GM18907 (cell line): ENCODE measurements around the gene DCTN3.

Source experiments
- ATAC-seq: cut with Tn5 transposase; IDR thresholded peaks from one replicate; pipeline ENCODE4 v1.9.1; 2021; ENCODE audit warnings: mild to moderate bottlenecking, moderate library complexity; ENCODE audit not compliant: unreplicated experiment

The DCTN3 gene

DNA sequence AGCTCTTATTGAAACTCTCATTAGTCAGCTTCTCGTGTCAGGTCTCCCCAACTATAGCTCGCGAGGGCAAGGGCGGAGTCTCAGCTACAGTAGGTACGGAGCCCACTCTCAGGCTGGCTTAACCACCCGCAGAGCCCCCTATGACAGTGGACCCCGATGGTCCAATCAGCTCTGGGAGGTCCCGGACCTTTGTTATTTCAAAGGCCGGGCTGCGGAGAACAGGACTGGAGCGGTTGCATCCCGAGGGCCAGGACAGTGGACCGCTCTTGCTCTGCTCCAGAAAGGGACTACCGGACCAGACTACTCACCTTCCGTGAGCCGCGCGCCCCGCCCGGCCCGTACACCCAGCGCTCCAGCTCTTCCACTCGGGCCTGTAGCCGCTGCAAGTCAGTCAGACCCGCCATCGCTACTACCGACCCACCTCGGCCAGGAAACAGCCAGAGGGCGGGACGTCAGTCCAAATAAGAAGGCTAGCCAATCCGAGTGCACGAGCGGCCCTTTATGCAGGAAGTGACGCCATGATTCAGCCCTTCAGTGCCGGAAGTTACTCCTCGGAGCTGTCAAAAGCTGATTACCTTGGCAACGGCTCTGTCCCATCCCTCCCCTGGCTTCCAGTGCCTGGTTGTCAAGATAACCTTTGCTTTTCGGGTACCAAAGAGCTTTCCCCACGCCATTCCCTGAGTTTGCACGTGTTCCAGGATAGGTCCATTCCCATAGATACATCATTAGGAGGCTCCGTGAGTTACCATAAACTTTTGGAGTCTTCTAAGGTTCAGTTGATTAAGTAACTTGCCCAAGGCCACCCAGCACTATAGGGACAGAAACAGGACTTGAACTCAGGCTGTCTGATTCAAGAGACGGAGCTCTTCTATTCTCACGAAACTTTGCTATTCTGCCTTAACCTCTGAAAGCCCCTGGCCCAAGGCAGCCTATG lies at the start of gene DCTN3:
Gene DCTN3, minus strand, starts transcription at position 435 of the 934 bp plus-strand sequence. Its CDS starts 31 bp downstream, at position 404.
- ATAC-seq, result peak; percentile 95

DNA sequence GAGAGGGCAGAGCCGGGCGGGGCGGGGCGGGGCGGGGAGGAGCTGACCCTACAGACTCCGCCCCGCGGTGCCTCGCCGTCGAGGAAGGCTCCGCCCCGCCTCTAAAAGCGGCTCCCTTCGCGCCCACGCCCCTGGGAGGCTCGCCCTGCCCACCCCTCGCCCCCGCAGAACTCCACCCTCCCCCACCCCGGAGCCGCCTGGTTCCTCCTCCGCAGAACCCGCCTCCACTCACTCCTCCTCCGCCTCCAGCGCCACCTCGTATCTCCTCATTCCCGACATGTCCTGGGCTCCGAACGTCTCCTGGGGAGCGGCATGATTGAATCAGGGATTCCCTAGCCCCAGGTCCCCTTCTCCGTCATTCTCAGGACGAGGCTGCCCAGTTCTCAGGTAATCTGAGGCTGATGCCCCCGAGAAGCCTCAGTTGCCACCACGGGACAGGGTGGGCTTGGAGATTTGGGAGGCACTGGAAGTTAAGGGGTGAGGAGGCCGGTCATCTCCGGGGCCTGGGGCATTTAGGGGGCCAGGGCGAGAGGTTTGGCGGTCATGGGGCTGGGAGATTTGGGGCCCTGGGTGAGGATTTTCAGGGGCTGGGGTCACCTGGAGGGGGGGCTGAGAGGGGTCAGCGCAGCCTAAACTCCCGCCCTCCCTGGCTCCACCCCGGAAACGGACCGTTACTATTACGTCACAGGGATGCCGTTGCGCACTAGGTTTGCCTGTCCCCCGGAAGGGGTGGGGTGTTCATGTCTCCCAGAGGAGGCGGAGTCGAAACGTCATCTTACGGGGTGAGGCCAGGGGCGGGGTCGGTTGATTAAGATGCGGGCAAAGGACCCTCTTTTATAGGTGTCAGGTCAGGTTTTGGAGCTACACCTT lies 45.3 kb upstream of the DCTN3 start:
- peak; percentile 68 for ATAC-seq

DNA sequence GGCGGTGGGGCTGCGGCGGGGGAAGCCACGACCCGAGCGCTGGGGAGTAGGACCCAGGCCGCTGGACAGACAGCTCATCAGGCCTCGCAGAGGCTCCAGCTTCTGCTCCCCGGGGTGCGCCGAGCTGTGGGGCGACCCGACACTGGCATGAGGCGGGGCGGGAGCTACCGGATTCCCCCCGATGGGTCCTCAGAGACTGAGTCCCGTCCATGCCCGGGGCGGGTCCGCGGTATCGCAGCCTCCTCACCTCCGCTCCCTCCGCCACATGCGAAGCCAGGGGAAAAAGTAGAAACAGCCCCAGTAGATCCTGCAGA lies 44.7 kb upstream of the DCTN3 start:
- peak; percentile 25 for ATAC-seq

DNA sequence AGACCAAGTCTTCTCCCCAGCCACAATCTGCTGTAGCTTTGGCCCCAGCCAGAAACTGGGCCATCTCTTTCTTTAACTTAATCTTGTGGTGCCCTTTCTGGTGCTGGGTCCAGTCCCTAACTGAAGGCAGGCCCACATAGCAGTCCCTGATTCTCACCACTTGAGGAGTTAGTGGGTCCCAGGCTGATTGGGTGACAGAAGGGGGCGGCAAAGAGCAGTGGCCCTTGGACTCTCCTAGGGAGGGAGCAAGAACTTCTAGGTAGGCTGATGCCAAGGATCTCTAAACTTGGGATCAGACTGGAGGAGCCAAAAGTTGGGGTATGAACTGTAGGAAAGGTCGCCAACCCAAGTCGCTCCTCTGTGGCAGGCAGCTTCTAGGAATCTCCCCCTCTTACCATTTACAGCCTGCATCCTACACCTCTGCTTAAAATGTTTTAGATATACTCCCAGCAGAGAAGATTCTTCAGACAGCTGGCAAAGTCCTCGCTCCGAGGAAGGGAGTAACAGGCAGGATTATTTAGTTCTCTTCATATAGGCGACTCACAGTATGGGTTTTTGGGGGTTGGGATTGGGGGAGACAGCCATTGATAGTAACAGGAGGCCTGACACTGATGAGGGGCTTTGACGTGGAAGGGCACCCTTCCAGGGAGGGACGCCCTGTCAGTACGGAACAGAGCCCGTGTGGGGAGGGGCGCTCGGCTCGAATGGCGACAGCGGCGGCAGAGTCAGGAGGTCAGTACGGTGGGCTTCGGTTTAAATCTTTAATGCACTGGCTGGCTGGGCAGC lies 44.2 kb upstream of the DCTN3 start:
- ATAC-seq, result peak; percentile 40

- ATAC-seq, result no peak
Observed at GRCh38 chr9:34663303-34663605, 43.0 kb upstream of the DCTN3 start.

- no peak for ATAC-seq
Observed at GRCh38 chr9:34662526-34663302, 42.4 kb upstream of the DCTN3 start, which contains the start of gene CCL27. Gene CCL27 (minus strand): TSS chr9:34662657. CDS start chr9:34662633, 24 bp downstream.

DNA sequence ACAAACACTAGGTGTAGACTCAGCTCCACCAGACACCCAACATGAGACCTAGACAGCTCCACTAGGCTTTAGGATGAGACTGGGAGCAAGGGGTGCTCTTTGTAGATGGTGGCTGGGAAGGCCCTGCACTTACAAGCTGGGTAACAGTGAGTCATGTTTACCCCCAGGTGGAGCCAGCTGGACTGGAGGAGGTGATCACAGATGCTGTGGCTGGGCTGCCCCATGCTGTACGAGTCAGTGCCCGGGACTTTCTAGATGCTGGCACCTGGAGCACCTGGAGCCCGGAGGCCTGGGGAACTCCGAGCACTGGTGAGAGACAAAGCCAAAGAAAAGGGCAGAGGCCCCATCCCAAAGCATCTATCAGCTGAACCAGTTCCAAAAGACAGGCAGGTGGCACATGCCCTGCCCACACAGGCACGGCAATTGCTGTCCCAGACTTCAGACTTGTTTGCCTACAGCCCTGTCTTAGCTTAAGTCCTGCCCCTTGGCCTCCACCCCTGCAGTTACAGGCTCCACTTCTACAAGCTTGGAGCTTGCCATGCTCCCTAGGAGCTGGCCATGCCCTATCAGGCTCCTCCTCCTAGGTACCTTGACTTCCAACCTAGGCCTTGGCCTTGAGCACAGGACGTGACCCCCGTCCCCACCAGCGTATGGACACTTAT lies 39.4 kb upstream of the DCTN3 start:
- no peak for ATAC-seq

DNA sequence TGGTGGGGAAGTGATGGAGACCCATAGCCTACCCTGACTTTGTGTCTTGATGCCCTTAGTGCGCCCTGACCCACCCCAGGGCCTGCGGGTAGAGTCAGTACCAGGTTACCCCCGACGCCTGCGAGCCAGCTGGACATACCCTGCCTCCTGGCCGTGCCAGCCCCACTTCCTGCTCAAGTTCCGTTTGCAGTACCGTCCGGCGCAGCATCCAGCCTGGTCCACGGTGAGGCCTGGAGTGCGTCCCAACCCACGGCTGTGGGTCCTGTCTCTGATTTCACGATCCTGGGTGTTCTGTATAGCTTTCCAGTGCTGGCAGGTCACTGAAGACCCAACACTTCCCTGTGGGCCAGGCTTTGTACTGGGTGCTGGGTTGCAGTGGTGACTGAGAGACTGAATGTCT lies 38.2 kb upstream of the DCTN3 start:
- ATAC-seq, result no peak

GRCh38 chr9:34656992-34657391 lies 36.7 kb upstream of the DCTN3 start:
- no peak for ATAC-seq

DNA sequence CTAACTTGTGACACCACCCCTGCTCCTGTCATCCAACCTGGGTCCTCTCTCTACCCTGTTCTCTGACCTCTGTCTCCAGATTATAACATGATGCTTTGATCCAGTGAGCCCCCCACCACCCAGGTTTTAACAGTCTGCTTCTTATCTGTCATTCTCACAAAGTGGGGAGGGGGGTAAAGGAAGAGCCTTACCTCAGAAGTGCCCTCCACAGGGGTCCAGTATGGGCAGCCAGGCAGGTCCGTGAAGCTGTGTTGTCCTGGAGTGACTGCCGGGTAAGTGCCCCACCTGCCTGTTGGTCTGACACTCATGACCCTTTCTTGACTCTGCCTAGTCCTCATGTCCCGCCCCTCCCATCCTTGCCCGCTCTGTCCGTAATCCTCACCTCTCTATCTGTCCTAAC lies 35.1 kb upstream of the DCTN3 start:
- ATAC-seq, result no peak

DNA sequence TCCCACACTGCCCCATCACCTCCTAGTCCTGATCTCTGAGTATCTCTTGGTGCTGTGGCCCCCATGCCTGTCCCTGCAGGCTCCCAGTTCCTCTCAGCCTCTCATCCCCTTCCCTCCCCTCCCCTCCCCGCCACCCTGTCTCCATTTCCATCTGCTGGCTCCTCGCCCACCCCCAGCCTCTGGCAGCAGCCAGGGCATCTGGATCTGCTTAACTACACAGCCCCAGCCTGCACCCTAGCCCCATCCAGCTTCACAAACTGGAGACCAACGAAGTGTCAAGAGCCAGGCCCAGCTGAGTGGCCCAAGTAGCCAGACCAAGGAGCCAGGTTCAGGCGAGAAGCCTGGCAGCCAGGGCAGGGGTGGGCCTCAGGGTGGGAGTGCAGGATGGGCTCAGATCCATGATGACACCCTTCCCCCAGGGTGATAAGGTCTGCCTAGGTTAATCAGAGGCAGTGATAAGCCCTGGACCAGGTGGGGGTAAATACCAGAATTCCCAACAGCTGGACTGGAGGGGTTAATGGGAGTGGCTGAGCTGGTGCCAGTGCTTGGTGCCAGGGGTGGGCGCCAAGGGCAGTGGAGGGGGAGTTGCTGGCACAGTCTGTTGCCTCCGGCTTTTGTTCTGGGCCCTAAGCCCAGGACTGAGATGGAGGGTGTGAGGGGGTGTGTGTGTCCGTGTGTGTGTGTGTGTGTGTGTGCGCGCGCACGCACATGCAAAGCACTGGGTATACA lies 34.2 kb upstream of the DCTN3 start:
- no peak for ATAC-seq

DNA sequence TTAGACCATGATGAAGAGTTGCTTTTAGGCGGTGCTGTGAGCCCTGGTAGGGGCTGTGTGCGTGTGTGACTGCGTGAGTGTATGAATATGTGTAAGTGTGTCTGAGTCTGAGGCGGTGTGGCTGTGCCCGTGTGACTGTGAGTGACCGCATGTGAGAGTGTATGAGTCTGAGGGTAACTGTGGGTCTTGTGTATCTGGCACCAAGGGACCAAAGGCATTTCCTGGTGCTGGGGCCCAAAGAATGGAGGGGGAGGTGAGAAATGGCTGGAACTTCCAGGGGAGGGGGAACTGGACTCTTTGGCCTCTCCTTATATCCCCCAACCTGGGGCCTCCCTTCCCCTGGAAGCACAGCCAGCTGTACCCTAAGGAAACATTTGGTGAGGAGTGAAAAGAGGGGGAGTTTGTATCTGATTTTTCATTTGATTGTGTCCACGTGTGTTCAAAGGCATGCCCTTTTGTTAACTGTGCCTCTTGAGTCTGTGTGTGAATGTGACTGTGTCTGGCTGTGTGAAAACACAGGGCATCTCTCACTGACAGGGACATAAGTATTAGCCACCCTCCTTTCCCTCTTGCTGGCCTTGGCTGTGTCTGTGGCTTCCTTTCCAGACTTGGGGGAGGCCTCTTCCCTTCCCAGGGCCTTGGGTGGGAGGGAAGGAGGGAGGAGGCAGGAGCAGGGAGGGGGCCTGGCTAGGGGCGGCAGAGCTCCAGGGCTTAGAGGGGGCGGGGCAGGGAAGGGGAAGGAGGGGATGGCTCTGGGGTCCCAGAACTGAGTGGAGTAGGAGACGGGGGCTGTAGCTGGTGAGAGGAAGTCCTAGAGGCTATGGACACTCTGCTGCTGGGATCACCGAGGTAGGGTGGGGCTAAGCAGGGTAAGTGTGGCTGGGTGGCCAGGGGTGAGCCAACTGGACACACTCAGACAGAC lies 33.1 kb upstream of the DCTN3 start:
- no peak for ATAC-seq

DNA sequence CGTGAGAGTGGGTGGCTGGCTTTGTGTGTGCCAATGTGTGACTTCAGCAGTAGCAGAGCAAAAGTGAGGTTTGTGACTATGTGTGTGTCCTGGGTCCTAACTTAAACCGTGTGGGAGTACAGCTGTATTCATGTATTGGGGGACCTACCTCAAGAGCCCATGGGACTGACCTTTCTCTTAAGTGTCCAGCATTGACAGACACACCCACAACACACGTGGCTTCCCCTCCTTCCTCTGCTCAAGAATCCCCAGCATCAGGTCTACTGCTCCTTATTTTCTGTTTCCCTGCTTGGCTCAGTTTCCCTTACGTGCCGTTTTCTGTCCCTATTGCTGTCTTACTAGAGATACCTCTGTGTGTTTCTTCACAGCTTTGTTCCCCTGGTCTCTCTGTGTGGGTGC lies 32.3 kb upstream of the DCTN3 start:
- no peak for ATAC-seq

DNA sequence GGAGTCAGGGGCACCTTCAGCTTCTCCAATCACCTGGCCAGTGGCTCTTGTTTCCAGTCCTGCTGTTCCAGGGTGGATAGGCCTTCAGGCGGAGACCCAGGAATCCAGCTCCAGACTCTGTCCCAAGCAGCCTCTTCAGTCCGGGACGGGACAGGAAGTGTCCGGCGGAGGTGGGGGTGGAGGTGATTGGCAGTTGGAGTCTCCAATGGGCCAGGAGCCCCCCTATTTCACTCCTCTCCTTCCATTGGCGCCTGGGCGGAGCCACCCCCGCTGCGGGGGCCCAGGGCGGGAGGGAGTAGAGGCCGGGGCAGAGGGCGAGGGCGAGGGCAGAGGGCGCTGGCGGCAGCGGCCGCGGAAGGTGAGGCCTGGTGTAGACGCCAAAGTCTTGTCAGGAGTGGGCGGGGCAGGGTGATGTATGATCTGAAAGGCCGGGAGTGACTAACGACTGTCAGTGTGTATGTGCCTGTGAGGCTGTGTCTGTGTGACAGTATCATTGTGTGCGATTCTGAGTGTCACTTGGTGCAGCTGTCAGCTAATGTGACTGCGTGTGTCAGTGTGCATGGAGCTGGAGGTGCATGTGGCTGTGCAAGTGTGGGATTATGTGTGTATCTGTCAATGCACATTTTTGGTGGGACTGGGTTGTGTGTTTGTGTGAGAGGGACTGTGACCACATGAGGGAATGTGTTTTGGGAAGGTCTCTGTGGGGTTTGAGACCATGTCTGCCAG lies 31.7 kb upstream of the DCTN3 start, which contains the start of gene IL11RA:
Gene IL11RA, plus strand, starts transcription at position 310 of the 726 bp plus-strand sequence. CDS start 3,033 bp downstream, outside the sequence.
- peak; percentile 46 for ATAC-seq

DNA sequence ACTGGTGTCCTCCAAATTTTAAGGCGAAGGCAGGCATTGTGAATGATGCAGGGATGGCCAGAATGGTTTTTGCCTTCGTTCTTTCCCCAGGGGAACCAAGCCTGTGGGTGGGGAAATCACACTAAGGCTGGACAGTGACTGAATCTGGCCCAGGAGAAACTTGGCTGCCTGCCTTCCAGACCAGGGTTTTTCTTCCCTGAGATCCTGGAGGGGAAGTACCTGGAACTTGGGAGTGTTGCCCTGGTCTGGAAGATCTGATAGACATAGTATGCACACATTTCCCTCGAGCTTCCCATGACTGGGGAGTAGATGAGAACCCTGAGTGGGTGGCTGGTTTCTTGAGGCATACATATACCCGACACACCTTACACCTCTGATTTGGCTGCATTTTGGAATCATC lies 31.0 kb upstream of the DCTN3 start:
- no peak for ATAC-seq

- no peak for ATAC-seq
Observed at GRCh38 chr9:34650816-34651215, 30.5 kb upstream of the DCTN3 start.

- ATAC-seq, result no peak
Observed at GRCh38 chr9:34648673-34649072, 28.4 kb upstream of the DCTN3 start.
